ENCODE results near the gene MEI1.

DNA sequence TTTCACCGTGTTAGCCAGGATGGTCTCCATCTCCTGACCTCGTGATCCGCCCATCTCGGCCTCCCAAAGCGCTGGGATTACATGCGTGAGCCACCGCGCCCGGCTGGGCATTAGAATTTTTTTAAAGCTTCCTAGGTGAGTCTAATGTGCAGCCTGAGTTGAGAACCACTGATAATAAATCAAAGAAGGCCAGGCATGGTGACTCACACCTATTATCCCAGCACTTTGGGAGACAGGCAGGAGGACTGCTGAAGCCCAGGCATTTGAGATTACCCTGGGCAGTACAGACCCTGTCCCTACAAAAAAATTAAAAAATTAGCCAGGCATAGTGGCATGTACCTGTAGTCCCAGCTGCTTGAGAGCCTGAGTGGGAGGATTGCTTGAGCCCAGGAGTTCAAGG, 13.7 kb downstream of the MEI1 start:
- TF ChIP-seq, protein P1, sequence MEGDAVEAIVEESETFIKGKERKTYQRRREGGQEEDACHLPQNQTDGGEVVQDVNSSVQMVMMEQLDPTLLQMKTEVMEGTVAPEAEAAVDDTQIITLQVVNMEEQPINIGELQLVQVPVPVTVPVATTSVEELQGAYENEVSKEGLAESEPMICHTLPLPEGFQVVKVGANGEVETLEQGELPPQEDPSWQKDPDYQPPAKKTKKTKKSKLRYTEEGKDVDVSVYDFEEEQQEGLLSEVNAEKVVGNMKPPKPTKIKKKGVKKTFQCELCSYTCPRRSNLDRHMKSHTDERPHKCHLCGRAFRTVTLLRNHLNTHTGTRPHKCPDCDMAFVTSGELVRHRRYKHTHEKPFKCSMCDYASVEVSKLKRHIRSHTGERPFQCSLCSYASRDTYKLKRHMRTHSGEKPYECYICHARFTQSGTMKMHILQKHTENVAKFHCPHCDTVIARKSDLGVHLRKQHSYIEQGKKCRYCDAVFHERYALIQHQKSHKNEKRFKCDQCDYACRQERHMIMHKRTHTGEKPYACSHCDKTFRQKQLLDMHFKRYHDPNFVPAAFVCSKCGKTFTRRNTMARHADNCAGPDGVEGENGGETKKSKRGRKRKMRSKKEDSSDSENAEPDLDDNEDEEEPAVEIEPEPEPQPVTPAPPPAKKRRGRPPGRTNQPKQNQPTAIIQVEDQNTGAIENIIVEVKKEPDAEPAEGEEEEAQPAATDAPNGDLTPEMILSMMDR (IDR thresholded peaks at IDR 0.05) = no peak
- no peak for TF ChIP-seq ZFX (IDR thresholded peaks at IDR 0.05; ENCODE audit: borderline replicate concordance)

Measured in 22Rv1 (cell line).